Kidney (tissue), 14 donors: ENCODE data around the gene TSHZ2. TPM values are rescaled to one million over a fixed set of nuclear protein-coding genes. Genes with fewer than 3 reads are reported as not detected.

Source experiments
- DNase-seq, 5 donors: peaks; one replicate each; pipeline ENCODE4 v3.0.0-alpha.2; 2013 to 2020
- FAIRE-seq: peaks from 2 replicates; lab custom pipeline; 2012; peaks lifted over from hg19 to GRCh38; lab: Jason Lieb, UNC
- H3K27ac ChIP-seq, 2 donors: one replicate each; pipeline ENCODE4 v1.7.0; 2013; ENCODE audit warnings: low read depth in 2 of 2, low read length in 2 of 2, inconsistent platforms in 1 of 2
- H3K27me3 ChIP-seq: one replicate; pipeline ENCODE4 v1.7.1; 2013; ENCODE audit warnings: low read length, inconsistent platforms; ENCODE audit not compliant: control insufficient read depth, insufficient read depth
- H3K36me3 ChIP-seq, 3 donors: one replicate each; pipeline versions ENCODE4 v1.7.0 to v1.7.1; 2013; ENCODE audit warnings: low read length in 3 of 3, control low read depth in 1 of 3, inconsistent platforms in 1 of 3; ENCODE audit not compliant: insufficient read depth in 3 of 3, control insufficient read depth in 2 of 3
- H3K4me1 ChIP-seq, 3 donors: one replicate each; pipeline versions ENCODE4 v1.7.0 to v1.7.1; 2013; ENCODE audit warnings: low read length in 3 of 3, inconsistent platforms in 1 of 3, low read depth in 1 of 3; ENCODE audit not compliant: control insufficient read depth in 2 of 3, insufficient read depth in 2 of 3
- H3K4me3 ChIP-seq, 3 donors: one replicate each; pipeline versions ENCODE4 v1.7.0 to v1.8.1; 2013; ENCODE audit warnings: low read length in 3 of 3, control low read depth in 1 of 3, inconsistent platforms in 1 of 3
- H3K9ac ChIP-seq, 3 donors: one replicate each; pipeline versions ENCODE4 v1.7.0 to v1.7.1; 2013; ENCODE audit warnings: low read length in 3 of 3, control low read depth in 1 of 3, inconsistent platforms in 1 of 3
- H3K9me3 ChIP-seq, 3 donors: one replicate each; pipeline versions ENCODE4 v1.7.0 to v1.7.1; 2013; ENCODE audit warnings: low read length in 3 of 3, control low read depth in 1 of 3, inconsistent platforms in 1 of 3; ENCODE audit not compliant: control insufficient read depth in 2 of 3, insufficient read depth in 1 of 3
- CTCF ChIP-seq: IDR thresholded peaks from 3 replicates; pipeline ENCODE4 v1.5.1; 2012; ENCODE audit warnings: mild to moderate bottlenecking, moderate library complexity, borderline replicate concordance; ENCODE audit not compliant: insufficient read depth; ENCODE audit errors: extremely low read depth
- intact Hi-C: fragments of 100-400 bp; cut with DNase I; formaldehyde crosslinking; loops from one replicate; pipeline ENCODE4 v1.11.1; 2022
- polyA plus RNA-seq: library from polyadenylated mRNA; stranded (reverse); fragments of 350-450 nt; fragmentation: Illumina TruSeq; extraction: RNeasy Lipid Tissue Mini Kit (QIAGEN cat#74804); gene quantifications from one replicate; pipeline ENCODE4 v1.2.3, GENCODE V29; 2014; ENCODE audit warnings: low read depth, low replicate concordance; ENCODE audit not compliant: insufficient read depth
- total RNA-seq: library from RNA; stranded (reverse); fragmentation: NEBNext Ultra II Directional; extraction: Animal tissue kit (Norgen Biotek cat#: 25700); gene quantifications from one replicate; pipeline ENCODE4 v1.2.1, GENCODE V29; 2021
- donor health status: control.
- donor health status: control.
- donor health status: control.
- donor health status: control.
- donor health status: control.
- donor health status: DM: yes; HTN: yes; CAD: no.
- donor health status: Normal renal cell carcinoma (clear cell type).

TSHZ2 gene
- total and polyA plus RNA-seq, 2 donors from 2014 or later, result 0.86 to 15.5 TPM

- DNase-seq (peak in 3 of 5 donors; percentile 50 to 91 (median 88)), FAIRE-seq (no peak)
- H3K4me3 ChIP-seq, result no peak overlapping the region
- no peak overlapping the region for H3K27ac ChIP-seq
- intact Hi-C loops, result no loop called here
- peaks cover 0 to 5% (median 0%) of the 10 kb centered on the region in 3 donors for H3K4me1 ChIP-seq
- no peaks in the 10 kb centered on the region for H3K27me3 ChIP-seq
- H3K9ac ChIP-seq, result no peak overlapping the region
- H3K36me3 ChIP-seq, result no peaks in the 10 kb centered on the region
- TF ChIP-seq CTCF, result no peak
- H3K9me3 ChIP-seq, result peaks cover 0 to 2% (median 0%) of the 10 kb centered on the region in 3 donors
These were observed 31.4 kb downstream of the TSHZ2 start for GRCh38 chr20:53003420-53004154.

- no peak overlapping the region for H3K27ac ChIP-seq
- no peaks in the 10 kb centered on the region for H3K27me3 ChIP-seq
- no peak for TF ChIP-seq CTCF
- H3K9me3 ChIP-seq, result peaks cover 0 to 2% (median 0%) of the 10 kb centered on the region in 3 donors
- DNase-seq (peak in 3 of 5 donors; percentile 16 to 24 (median 24)), FAIRE-seq (no peak)
- no peak overlapping the region for H3K9ac ChIP-seq
- peaks cover 0 to 5% (median 0%) of the 10 kb centered on the region in 3 donors for H3K4me1 ChIP-seq
- no peak overlapping the region for H3K4me3 ChIP-seq
- H3K36me3 ChIP-seq, result no peaks in the 10 kb centered on the region
- intact Hi-C loops, result no loop called here
These were observed 32.2 kb downstream of the TSHZ2 start for GRCh38 chr20:53004267-53004813.

- no peak for TF ChIP-seq CTCF
- Histone ChIP-seq H3K4me3 (no peak overlapping the region), H3K27me3 (no peaks in the 10 kb centered on the region), H3K9ac (no peak overlapping the region), H3K36me3 (no peaks in the 10 kb centered on the region), H3K4me1 (no peaks in the 10 kb centered on the region), H3K9me3 (peaks cover 2 to 8% (median 3%) of the 10 kb centered on the region in 3 donors), H3K27ac (no peak overlapping the region)
- FAIRE-seq, result no peak
- DNase-seq, result no peak
- intact Hi-C loops, result no loop called here
These were observed 38.0 kb downstream of the TSHZ2 start for GRCh38 chr20:53009979-53010735.
